HTERT RPE-1 (cell line): ENCODE data around the gene MRGPRF.

Source experiments
- in situ Hi-C: fragments of 300-500 bp; cut with MboI; formaldehyde crosslinking; loops from 4 replicates; pipeline ENCODE4 v1.14.3; 2020; ENCODE audit warnings: low sequenced_read_pairs

Gene MRGPRF

DNA sequence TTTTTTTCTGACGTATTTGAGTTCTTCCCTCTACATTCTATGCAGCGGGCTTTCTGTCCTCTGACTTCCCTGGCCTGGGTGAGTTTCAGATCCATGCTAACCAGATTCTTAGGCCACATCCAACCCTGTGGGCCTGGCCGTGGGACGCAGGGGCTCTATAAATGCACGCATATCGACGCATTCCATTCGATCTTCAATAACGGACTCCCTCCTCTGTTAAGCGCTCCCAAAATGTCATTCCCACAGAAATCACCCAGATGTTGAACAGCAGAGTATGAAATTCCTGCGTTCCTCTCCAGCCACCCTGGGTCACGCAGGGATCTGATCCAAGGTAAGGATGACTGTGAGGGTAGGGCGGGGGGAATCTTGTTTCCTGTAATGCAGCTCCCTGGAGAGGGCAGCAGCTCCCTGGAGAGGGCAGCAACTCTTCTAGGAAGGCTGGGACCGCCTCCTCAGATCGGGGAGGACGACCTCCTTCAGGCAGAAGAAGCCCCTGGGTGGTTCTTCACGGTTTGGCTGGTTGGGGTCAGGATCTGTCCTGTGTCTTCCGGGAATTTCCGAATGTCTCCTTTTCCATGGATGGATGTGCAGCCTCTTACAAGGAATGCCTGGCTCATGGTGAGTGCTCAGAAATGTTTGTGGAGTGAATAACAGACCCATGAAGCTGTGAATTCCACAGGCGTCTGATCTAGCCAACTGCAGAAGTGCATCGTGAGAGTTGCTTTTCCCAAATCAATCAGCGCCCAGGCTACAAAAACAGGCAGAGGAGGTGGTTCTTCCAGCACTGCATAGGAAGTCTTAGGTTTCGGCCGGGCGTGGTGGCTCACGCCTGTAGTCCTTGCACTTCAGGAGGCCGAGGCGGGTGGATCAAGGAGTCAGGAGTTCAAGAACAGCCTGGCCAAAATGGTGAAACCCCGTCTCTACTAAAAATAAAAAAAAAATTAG lies 44.5 kb downstream of the MRGPRF start:
- in situ Hi-C loops: no loop called here

DNA sequence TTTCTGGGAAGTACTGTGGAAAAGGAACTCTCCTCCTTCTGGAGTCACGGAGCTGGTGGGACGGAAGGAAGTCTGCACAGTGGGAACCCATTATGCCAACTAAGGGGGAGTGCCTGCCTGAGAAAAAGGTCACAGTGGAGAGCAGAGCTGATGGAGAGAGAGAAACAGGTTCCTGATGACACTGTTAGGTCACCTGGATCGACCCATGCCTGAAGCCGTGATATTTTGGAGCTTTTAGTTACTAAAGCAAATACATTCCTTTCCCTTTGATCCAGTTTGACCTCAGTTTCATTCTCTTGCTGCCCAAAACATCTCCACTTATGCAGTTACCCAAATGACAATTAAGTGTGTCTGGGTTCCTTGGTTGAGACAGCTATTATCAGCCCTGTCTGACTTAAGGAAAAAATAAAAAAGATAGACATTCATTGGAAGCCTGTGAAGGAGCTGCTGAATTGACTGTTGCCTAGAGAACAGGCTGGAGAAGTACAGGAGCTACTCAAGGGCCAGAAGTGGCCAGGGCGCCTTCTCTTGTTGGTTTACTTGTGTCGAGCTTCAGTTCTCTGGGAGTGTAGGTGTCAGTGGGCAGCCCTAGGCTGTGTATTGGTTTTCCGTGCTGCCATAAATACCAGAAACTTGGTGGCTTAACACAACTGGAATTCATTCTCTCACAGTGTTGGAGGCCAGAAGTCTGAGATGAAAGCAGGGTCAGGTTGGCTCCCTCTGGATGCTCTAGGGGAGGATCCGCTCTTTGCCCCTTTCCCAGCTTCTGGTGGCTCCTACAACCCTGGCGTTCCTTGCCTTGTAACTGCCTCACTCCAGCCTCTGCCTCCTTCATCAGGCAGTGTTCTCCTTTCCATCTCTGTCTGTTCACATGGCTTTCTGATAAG lies 45.9 kb downstream of the MRGPRF start:
- in situ Hi-C loops: no loop called here

DNA sequence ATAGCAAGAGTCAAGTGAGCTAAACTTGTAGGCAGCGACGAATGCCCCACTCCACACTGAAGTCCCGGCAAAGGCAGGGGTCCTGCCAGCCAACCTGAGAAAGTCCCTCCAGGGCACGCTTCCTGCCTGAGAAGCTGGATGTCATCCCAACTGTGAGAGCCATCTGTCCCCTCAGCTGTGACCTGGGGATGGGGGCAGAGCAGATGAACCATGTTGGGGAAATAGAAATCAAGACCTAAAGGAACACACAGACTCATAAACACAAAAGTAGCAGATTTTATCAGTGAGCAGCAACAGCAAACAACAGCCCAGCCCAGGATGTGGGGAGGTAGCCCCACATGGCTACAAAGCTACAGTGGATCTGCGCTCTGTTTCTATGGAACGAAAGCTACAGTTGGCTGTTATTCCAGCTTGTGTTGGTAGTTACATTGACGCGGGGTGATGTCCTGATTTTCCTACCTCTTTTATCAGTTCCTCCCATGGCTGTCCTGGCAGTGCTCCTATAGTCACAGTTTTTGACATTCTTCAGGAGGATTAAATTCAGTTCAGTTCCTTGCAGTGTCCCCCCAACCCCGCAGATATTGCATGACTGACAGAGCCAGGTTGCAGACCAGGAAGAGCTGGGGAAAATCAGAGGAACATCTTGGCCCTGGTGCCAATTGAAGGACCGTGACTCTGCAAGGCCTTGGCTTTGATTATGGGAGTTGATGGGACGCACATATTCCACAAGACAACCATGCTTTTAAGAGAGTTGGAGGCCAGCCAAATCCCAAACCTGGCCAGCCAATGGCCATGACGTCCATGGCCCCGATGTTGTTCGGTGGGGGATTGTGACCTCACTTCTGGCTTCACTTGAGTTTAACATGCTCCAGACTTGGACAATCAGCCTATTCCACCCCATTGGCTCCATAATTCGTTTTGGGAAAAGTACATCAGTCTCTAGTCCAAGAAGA lies 46.9 kb downstream of the MRGPRF start:
- in situ Hi-C loops: no loop called here

DNA sequence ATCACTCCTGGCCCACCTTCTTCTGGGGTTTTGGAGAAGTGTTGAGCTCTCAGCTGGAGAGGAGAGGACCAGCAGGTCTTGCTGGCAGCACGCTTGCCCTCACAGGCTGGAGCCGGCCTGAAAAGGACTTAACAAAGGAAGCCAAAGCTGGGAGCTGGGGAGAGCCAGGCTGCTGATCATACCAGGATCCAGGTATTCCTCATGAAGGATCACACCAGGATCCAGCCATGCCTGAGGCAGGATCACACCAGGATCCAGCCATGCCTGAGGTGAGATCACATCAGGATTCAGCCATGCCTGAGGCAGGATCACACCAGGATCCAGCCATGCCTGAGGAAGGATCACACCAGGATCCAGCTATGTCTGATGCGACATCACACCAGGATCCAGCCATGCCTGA lies 49.3 kb downstream of the MRGPRF start:
- in situ Hi-C loops: no loop called here

DNA sequence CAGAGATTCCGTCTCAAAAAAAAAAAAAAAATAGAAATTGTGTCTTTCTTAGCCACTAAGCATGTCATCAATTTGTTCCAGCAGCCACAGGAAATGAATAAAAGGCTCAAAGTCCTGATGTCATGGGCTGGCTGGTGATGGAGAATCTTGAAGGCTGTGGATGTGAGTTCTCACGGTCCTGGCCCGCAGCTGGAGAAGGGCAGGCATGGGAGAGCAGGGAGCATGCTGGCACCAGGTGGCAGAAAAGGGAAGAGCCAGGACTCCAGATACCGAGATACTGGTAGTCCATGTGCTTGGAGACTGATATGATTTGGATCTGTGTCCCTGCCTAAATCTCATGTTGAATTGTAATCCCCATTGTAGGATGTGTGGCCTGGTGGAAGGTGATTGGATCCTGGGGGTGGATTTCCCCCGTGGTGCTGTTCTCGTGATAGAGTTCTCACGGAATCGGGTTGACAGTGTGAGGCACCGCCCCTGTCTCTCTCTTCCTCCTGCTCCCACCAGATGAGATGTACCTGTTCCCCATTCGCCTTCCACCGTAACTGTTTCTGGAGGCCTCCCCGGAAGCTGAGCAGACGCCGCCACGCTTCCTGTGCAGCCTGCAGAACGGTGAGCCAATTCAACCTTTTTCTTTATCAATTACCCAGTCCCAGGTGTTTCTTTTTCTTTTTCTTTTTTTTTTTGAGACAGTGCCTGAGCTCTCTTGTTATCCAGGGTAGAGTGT lies 50.4 kb downstream of the MRGPRF start:
- in situ Hi-C loops: no loop called here

DNA sequence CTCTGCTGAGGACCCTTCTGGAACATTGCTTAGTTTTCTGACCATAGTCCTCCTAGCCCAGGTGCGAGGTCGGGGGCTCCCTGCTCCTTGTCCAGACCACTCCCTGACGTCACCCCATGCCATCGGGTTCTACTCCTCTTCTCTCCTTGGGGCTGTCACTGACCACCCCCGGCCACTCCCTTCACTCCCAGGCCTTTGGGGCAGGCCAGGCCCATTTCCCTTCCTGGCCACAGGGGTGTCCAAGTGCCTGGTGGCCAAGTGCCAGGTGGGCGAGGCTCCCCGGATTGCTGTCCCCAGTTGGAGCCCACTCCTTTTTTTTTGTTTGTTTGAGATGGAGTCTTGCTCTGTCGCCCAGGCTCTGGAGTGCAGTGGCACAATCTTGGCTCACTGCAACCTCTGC lies 51.8 kb downstream of the MRGPRF start:
- in situ Hi-C loops: no loop called here

DNA sequence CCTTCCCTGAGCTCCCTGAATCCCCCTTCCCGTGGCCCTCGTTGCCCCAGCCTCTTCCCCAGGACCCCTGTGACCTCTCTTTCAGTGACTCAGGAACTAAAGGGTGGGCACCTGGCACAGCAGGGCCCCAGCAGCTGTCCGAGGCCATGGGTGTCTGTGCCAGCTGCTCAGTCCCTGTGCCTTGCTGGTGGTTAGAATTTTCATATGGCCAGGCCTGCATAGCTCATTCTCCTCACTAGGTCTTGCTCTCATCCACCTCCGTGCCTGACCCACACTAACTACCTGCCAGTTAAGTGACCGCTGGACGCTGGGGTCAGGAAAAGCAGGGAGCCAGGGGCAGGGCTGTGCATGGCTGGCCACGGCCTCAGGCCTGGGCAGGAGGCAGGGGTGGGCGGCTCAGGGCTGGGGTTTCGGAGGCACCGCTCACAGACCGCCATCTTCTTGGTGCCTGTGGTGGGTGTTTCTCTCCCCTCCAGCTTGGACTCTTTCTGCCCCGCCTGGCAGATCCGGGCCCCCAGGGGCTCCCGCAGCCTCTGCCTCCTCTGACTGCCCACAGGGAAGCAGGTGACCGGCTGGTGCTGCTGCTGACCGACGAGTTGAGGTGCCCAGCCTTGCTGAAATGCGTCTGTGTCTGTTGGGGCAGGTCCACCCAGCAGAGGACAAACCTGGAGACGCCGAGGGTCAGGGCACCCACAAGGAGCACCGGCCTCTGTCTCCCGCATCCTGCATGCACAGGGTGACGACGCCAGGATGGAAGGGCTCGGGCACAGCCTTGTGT lies 52.6 kb downstream of the MRGPRF start:
- in situ Hi-C loops: no loop called here

DNA sequence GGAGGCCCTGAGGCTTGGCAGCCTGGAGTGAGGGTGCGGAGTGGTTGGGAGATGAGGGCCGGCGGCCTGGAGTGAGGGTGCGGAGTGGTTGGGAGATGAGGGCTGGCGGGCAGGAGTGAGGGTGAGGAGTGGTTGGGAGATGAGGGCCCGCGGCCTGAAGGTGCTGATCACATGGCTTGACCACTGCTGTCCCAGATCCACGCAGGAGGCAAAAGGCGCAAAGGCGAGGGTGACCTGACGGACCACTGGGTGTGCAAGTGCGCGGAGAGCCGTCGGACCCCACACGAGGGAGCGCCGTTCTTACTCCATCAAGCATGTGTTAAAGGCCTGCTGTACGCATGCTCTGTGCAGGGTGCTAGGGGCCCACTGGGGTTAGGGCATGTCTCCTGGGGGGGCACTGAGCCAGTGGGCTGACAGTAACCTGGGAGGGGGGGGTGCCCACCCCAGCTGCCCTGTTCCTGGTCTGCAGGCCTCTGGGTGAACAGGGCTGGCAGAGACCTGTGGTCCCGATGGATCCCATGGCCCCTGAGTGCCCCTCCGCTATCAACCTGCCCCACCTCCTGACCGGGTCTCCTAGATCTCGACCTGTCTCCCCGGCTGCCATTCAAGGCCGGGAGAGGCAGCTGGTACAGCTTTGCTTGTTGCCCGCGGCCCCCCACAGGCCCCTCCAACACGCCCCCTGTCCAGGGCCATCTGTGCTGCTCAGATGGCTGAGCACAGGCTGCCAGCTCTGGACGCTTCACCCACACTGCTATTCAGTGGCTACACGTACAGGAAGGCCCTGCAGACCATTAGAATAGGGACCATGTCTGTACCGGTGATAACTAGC lies 53.4 kb downstream of the MRGPRF start:
- in situ Hi-C loops: no loop called here

DNA sequence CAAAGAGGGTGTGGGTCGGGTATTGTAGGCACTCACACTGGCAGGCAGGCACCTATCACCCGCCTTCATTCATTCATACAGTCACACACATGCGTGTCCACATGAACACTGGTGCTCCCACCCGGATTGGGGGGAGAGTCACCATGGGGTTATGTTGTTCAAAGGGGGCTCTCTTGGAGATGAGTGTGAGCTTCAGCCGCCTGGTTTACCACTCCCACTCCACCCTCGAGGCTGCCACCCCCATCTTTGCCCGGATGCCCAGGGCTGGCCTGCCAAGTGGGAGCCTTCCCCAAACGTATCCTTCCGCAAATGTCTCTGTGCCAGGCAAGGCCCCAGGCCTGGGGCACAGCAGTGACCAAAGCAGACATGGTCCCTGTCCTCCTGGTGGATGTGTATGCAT lies 54.8 kb downstream of the MRGPRF start:
- in situ Hi-C loops: no loop called here

DNA sequence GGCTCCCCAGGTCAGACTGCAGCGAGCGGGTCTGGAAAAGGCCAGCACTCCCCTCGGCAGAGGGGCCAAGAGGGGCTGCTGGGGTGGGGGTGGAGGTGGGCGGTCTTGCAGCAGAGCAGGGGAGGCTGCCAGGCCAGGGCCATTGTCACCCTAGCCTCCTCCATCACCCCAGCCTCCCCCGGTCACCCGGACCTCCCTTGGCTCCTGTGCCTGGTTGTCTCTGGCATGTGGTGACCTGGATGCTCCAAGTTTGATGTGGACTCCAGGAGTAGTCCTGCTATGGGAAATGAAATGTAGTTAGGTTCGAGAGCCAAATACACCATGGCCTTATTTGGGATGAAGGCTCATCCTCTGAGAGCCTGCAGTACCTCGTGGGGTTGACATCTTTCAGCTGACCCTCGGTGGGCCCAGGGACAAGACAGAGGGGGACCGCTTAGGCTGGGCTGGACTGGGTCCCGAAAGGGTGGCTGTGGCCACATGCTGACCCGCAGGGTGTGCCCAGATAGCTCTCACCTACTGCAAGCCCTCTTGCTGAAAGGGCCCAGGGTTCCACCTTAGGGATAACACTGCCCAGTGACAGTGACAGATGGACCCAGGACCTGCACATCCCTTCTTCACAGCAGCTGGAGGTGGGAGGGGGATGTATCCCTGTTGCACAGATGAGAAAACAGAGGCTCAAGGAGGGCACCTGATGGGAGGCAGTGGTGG lies 56.3 kb downstream of the MRGPRF start:
- in situ Hi-C loops: no loop called here

DNA sequence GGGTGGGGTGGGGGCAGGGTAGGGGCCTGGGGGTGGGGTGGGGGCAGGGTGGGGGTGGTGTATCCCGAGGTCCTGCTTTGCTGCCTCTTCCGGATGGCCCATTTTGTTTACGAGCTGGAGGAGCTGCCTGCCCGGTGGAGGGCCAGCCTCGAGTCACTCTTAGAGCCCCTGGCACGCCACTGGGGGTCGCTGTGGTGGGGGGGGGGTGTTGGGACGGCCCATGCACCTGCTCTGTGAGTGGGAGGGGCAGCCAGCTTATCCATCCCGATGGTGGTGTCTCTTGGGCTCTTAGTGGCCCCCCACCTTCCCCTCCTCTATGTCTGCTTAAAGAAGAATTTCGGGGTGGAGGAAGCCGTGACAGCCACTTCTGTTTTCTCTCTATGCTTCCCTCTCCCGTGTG lies 56.9 kb downstream of the MRGPRF start:
- in situ Hi-C loops: no loop called here

DNA sequence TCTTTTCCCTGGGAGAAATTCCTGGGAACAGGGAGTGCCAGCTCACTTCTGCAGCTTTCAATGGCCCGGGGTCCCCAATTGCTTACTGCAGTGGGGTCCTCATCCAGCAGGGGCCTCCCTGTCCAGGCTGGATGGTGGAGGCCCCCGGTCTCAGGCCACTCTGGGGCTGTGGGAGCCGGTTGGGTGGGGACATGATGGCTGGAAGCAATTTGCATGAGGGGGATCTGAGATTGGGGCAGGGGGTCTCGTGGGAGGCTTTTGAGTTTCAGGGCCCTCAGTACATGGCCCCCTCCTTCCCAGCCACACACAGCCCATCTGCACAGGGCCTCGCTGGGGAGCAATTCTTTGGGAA lies 57.5 kb downstream of the MRGPRF start:
- in situ Hi-C loops: no loop called here

DNA sequence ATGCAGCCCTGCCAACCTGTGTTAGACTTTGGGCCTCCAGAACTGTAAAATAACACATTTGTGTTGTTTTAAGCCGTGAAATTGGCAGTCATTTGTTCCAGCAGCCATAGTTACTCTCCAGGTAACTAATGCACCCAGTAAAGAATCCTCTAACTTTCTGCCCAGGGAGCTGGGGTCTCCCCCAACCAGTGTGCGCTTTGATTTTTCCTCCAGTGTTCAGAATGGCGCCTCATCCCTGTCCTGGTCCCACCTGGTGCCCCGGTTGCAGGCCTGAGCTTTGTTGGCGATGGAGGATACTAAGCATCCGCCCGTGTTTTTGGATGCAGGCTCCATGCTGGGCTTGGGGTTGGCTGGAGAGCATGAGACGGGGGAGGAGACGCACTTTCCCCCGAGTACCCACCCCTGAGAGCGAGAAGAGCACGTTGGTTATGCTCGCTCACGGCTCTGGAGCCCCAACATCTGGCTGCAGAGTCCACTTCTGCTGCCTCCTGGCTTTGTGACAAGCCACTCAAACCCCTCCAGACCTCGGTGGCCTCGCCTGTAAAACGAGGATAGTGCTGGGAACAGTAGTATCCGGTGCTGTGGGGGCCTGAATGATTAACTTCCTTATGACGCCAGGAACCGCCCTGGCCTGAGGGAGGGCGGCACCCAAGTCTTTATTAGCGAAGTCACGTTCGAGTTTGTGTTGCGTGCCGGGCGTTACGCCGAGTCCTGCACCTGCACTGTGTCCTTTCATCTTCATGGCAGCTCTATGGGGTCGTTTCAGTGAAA lies 58.0 kb downstream of the MRGPRF start:
- in situ Hi-C loops: no loop called here
